ENCODE results near the gene TRIM47. TPM values are rescaled to one million over a fixed set of nuclear protein-coding genes. Genes with fewer than 3 reads are reported as not detected.
A peak's percentile ranks its signal among the peaks of the same experiment; 100 is the strongest.

The TRIM47 gene
- total and polyA plus RNA-seq, 2 of the 13 experiments (the other 11 are each of a cell fraction or from before 2014, with no cell fraction given) = 33.5 to 82.0 TPM

DNA sequence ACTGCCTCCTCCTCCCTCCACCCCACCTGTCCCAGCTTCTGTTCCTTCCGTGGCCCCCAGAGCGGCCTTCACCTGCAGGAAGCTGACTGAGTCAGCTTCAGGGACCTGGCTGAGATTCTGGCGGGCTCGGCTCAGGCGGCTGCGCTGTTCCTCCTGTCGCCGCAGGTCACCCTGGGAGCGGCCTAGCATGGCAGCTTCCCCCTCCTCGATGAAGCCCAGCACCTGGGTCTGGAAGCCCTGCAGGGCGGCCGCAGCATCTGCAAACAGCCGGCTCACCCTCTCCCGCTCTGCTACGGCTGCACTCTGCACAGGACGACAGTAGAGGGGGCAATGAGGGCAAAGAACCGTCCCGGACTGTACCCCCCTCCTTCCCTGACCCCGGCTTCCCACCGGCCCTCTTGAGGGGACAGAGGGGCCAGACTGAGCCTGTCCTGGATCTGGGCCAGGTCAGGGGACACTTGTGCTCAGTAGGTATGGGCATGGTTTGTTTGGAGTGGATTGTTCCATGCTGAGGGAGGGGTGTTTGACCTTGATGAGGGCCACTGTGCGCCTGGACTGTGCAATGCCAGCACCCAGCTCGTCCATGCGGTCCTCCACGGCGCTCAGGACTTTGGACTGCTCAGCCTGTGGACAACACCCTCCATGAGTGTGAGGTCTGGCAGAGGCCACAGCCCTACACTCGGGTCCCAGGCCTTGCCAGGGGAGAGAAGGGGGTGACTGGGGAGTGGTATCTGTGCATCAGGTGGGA lies 2.0 kb downstream of the TRIM47 start (continued):
- TF ChIP-seq, protein P1, sequence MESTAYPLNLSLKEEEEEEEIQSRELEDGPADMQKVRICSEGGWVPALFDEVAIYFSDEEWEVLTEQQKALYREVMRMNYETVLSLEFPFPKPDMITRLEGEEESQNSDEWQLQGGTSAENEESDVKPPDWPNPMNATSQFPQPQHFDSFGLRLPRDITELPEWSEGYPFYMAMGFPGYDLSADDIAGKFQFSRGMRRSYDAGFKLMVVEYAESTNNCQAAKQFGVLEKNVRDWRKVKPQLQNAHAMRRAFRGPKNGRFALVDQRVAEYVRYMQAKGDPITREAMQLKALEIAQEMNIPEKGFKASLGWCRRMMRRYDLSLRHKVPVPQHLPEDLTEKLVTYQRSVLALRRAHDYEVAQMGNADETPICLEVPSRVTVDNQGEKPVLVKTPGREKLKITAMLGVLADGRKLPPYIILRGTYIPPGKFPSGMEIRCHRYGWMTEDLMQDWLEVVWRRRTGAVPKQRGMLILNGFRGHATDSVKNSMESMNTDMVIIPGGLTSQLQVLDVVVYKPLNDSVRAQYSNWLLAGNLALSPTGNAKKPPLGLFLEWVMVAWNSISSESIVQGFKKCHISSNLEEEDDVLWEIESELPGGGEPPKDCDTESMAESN (CRISPR knock-in tag; conservative IDR thresholded peaks at IDR 0.05) = peak; percentile 98
- TF ChIP-seq, protein P2, sequence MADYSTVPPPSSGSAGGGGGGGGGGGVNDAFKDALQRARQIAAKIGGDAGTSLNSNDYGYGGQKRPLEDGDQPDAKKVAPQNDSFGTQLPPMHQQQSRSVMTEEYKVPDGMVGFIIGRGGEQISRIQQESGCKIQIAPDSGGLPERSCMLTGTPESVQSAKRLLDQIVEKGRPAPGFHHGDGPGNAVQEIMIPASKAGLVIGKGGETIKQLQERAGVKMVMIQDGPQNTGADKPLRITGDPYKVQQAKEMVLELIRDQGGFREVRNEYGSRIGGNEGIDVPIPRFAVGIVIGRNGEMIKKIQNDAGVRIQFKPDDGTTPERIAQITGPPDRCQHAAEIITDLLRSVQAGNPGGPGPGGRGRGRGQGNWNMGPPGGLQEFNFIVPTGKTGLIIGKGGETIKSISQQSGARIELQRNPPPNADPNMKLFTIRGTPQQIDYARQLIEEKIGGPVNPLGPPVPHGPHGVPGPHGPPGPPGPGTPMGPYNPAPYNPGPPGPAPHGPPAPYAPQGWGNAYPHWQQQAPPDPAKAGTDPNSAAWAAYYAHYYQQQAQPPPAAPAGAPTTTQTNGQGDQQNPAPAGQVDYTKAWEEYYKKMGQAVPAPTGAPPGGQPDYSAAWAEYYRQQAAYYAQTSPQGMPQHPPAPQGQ (CRISPR knock-in tag; IDR thresholded peaks at IDR 0.05; ENCODE audit: borderline replicate concordance) = 0 out of 2 replicates have a peak, but pooled peaks have one; percentile 23
- TF ChIP-seq ZMYM4 (CRISPR knock-in tag; IDR thresholded peaks at IDR 0.05) (peak; percentile 92), HNRNPL (IDR thresholded peaks at IDR 0.05; ENCODE audit: low read depth, low read length) (peak; percentile 87; the same call in 1 of the 2 replicates), MAFK (conservative IDR thresholded peaks at IDR 0.05 in 1 of 2, IDR thresholded peaks at IDR 0.05 in 1 of 2; ENCODE audit: low read length in 2 of 2) (no peak), ZNF468 (CRISPR knock-in tag; IDR thresholded peaks at IDR 0.05) (no peak), ZNF850 (CRISPR knock-in tag; conservative IDR thresholded peaks at IDR 0.05) (no peak), ARNT (IDR thresholded peaks at IDR 0.05) (no peak), RFX1 (IDR thresholded peaks at IDR 0.05) (no peak), ZNF558 (CRISPR knock-in tag; IDR thresholded peaks at IDR 0.05; ENCODE audit: borderline replicate concordance) (peak; percentile 86), THYN1 (CRISPR knock-in tag; IDR thresholded peaks at IDR 0.05; ENCODE audit: borderline replicate concordance, low read depth) (peak; percentile 80; the same call in 1 of the 2 replicates), KLF6 (CRISPR knock-in tag; IDR thresholded peaks at IDR 0.05) (peak; percentile 73), ZNF10 (CRISPR knock-in tag; IDR thresholded peaks at IDR 0.05; ENCODE audit: borderline replicate concordance, low read depth) (no peak; the same call in 1 of the 2 replicates), ZNF552 (CRISPR knock-in tag; IDR thresholded peaks at IDR 0.05; ENCODE audit: borderline replicate concordance) (peak; percentile 54), ZNF562 (CRISPR knock-in tag; IDR thresholded peaks at IDR 0.05; ENCODE audit: borderline replicate concordance) (no peak), GTF2F1 (IDR thresholded peaks at IDR 0.05; ENCODE audit: low read length) (no peak)
- TF ChIP-seq, protein P3, sequence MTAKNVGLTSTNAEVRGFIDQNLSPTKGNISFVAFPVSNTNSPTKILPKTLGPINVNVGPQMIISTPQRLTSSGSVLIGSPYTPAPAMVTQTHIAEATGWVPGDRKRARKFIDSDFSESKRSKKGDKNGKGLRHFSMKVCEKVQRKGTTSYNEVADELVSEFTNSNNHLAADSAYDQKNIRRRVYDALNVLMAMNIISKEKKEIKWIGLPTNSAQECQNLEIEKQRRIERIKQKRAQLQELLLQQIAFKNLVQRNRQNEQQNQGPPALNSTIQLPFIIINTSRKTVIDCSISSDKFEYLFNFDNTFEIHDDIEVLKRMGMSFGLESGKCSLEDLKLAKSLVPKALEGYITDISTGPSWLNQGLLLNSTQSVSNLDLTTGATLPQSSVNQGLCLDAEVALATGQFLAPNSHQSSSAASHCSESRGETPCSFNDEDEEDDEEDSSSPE (CRISPR knock-in tag; IDR thresholded peaks at IDR 0.05) = peak; percentile 64
- TF ChIP-seq, protein P4, sequence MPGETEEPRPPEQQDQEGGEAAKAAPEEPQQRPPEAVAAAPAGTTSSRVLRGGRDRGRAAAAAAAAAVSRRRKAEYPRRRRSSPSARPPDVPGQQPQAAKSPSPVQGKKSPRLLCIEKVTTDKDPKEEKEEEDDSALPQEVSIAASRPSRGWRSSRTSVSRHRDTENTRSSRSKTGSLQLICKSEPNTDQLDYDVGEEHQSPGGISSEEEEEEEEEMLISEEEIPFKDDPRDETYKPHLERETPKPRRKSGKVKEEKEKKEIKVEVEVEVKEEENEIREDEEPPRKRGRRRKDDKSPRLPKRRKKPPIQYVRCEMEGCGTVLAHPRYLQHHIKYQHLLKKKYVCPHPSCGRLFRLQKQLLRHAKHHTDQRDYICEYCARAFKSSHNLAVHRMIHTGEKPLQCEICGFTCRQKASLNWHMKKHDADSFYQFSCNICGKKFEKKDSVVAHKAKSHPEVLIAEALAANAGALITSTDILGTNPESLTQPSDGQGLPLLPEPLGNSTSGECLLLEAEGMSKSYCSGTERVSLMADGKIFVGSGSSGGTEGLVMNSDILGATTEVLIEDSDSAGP (CRISPR knock-in tag; IDR thresholded peaks at IDR 0.05; ENCODE audit: borderline replicate concordance) = peak; percentile 95
- TF ChIP-seq, protein P5, sequence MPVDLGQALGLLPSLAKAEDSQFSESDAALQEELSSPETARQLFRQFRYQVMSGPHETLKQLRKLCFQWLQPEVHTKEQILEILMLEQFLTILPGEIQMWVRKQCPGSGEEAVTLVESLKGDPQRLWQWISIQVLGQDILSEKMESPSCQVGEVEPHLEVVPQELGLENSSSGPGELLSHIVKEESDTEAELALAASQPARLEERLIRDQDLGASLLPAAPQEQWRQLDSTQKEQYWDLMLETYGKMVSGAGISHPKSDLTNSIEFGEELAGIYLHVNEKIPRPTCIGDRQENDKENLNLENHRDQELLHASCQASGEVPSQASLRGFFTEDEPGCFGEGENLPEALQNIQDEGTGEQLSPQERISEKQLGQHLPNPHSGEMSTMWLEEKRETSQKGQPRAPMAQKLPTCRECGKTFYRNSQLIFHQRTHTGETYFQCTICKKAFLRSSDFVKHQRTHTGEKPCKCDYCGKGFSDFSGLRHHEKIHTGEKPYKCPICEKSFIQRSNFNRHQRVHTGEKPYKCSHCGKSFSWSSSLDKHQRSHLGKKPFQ (CRISPR knock-in tag; IDR thresholded peaks at IDR 0.05; ENCODE audit: insufficient replicate concordance) = peak; percentile 97

All from HepG2 (cell line).